K562 (cell line): Measurements from ENCODE around the gene IFTAP. TPM values are rescaled to one million over a fixed set of nuclear protein-coding genes. Genes with fewer than 3 reads are reported as not detected.

Source experiments
- ATAC-seq: fragments of 200-7000 bp; cut with Tn5 transposase; 3 replicates; pipeline ENCODE4 v1.9.1; 2020; ENCODE audit warnings: moderate library complexity
- BruUV-seq: library from RNA; stranded (reverse); fragments of 400-500 nt; replicated peaks from 2 replicates; lab custom pipeline; 2021; lab: Mats Ljungman, UMichigan
- CTCF ChIA-PET: fragments of 300-600 bp; formaldehyde crosslinking; extraction: SDS; loops from one replicate; lab custom pipeline; 2021; ENCODE audit warnings: low intra/inter-chr PET ratio; lab: Yijun Ruan, JAX
- POLR2A ChIA-PET: fragments of 300-600, 350-650 bp; sonication (Branson Sonifier 250); formaldehyde crosslinking; extraction: SDS; loops from one replicate; lab custom pipeline; 2021; ENCODE audit warnings: antibody characterized with exemption, inconsistent platforms; lab: Yijun Ruan, JAX
- DNase-seq, 4 experiments: peaks; one replicate each; pipeline versions ENCODE4 v3.0.0 to v3.0.0-alpha.2; 2011 to 2018; ENCODE audit warnings: low spot score in 3 of 4, mixed read lengths in 3 of 4; ENCODE audit errors: extremely low read depth in 1 of 4
- FAIRE-seq: peaks from 2 replicates; lab custom pipeline; 2011; peaks lifted over from hg19 to GRCh38; lab: Jason Lieb, UNC
- H2AFZ ChIP-seq: 2 replicates; pipeline ENCODE4 v1.6.0; 2011; ENCODE audit warnings: low read depth, low read length, control low read depth, inconsistent platforms
- H3K27ac ChIP-seq: fragments of 200-600 bp; 3 replicates; pipeline ENCODE4 v1.8.0; 2011; ENCODE audit warnings: low read depth, mild to moderate bottlenecking, control low read depth, inconsistent platforms, low read length, moderate library complexity, mixed read lengths; ENCODE audit errors: extremely low read depth
- H3K27me3 ChIP-seq, 2 experiments: fragments of 300-600 bp in 1 of 2; 2 replicates in 1 of 2; 3 replicates in 1 of 2; pipeline versions ENCODE4 v1.6.0 to v1.8.0; 2011; ENCODE audit warnings: inconsistent platforms in 2 of 2, low read length in 2 of 2, mild to moderate bottlenecking in 1 of 2, mixed read lengths in 1 of 2, moderate library complexity in 1 of 2; ENCODE audit not compliant: control insufficient read depth in 2 of 2, insufficient read depth in 2 of 2
- H3K36me3 ChIP-seq: fragments of 300-600 bp; 3 replicates; pipeline ENCODE4 v1.8.0; 2011; ENCODE audit warnings: mild to moderate bottlenecking, low read length, inconsistent platforms; ENCODE audit not compliant: control insufficient read depth, insufficient read depth
- H3K4me1 ChIP-seq, 2 experiments: fragments of 200-600 bp in 1 of 2; replicated peaks in 1 of 2; 2 replicates in 1 of 2; 3 replicates in 1 of 2; pipeline versions ENCODE4 v1.5.1 to v1.8.0; 2011; ENCODE audit warnings: inconsistent platforms in 2 of 2, low read length in 2 of 2, mild to moderate bottlenecking in 1 of 2, mixed read lengths in 1 of 2, moderate library complexity in 1 of 2; ENCODE audit not compliant: control insufficient read depth in 2 of 2, insufficient read depth in 2 of 2
- H3K4me2 ChIP-seq: 2 replicates; pipeline ENCODE4 v1.6.1; 2011; ENCODE audit warnings: low read length, control low read depth, inconsistent platforms, mixed read lengths; ENCODE audit not compliant: insufficient read depth
- H3K4me3 ChIP-seq: fragments of 200-600 bp; sonication (generic), shearing (Covaris generic); 2 replicates; pipeline ENCODE4 v1.5.1; 2016; ENCODE audit warnings: control low read depth, inconsistent platforms
- H3K79me2 ChIP-seq: fragments of 200-600 bp; 3 replicates; pipeline ENCODE4 v1.8.0; 2011; ENCODE audit warnings: low read length, inconsistent platforms; ENCODE audit not compliant: control insufficient read depth, insufficient read depth
- H3K9ac ChIP-seq, 2 experiments: 2 replicates each; pipeline versions ENCODE4 v1.6.0 to v1.6.1; 2011; ENCODE audit warnings: low read depth in 2 of 2, low read length in 2 of 2, control low read depth in 1 of 2, inconsistent platforms in 1 of 2, mild to moderate bottlenecking in 1 of 2, mixed read lengths in 1 of 2; ENCODE audit not compliant: insufficient read depth in 1 of 2
- H3K9me1 ChIP-seq: one replicate; pipeline ENCODE4 v1.6.0; 2011; ENCODE audit warnings: inconsistent platforms, mild to moderate bottlenecking, low read length, moderate library complexity; ENCODE audit not compliant: control insufficient read depth, insufficient read depth
- H3K9me3 ChIP-seq: replicated peaks from 2 replicates; pipeline ENCODE4 v1.5.1; 2011; ENCODE audit warnings: low read depth, low read length, inconsistent platforms; ENCODE audit not compliant: control insufficient read depth, insufficient read depth
- H4K20me1 ChIP-seq: replicated peaks from 2 replicates; pipeline ENCODE4 v1.6.1; 2011; ENCODE audit warnings: low read length, inconsistent platforms, mixed read lengths; ENCODE audit not compliant: control insufficient read depth, insufficient read depth
- ZNF79 ChIP-seq: fragments of 250-450 bp; sonication (Bioruptor Pico); IDR thresholded peaks from 2 replicates; pipeline ENCODE4 v1.4.0; 2020; ENCODE audit warnings: low read depth, mild to moderate bottlenecking, moderate library complexity
- WGBS: fragments of 100-300 bp; shearing (Covaris generic); methylation state at CpG from one replicate; pipeline ENCODE4 v1.1.6; 2016; ENCODE audit warnings: low coverage, mixed read lengths; ENCODE audit not compliant: insufficient coverage; ENCODE audit errors: missing lambda C conversion rate; 5-methylcytosine and 5-hydroxymethylcytosine counted together
- in situ Hi-C: fragments of 300-500 bp; cut with MboI; formaldehyde crosslinking; loops from 4 replicates; pipeline ENCODE4 v1.15.0; 2018; ENCODE audit warnings: inconsistent platforms, mixed read lengths
- intact Hi-C: fragments of 100-400 bp; cut with micrococcal nuclease; formaldehyde crosslinking; loops from 2 replicates; pipeline ENCODE4 v1.14.2; 2022
- polyA plus RNA-seq, 8 experiments: library from polyadenylated mRNA; depleted of rRNA in 4 of 8; stranded (reverse) in 5 of 8; unstranded in 3 of 8; fragments of >200 nt; fragmentation: Nextera tagmentation in 2 of 8; fragmentation: Illumina TruSeq in 1 of 8; extraction: Ambion mirVana in 2 of 8; extraction: Trizol in 1 of 8; gene quantifications; 2 replicates each; pipeline versions ENCODE4 v1.2.1 to v1.2.3, GENCODE V29; 2011 to 2014; ENCODE audit warnings: inconsistent platforms in 1 of 8, missing spikeins in 1 of 8
- total RNA-seq, 7 experiments: library from RNA; depleted of rRNA in 6 of 7; stranded (reverse); fragments of >200 nt in 6 of 7; fragmentation: Illumina TruSeq in 2 of 7; extraction: Trizol in 2 of 7; gene quantifications; 2 replicates each; pipeline versions ENCODE4 v1.2.1 to v1.2.3, GENCODE V29; 2011 to 2021; ENCODE audit warnings: low replicate concordance in 1 of 7
- TF ChIP-seq, protein P1 (sequence below), 3 experiments: IDR thresholded peaks in 2 of 3; conservative IDR thresholded peaks in 1 of 3; 2 replicates each; pipeline ENCODE4 v1.5.1; 2011 to 2012; ENCODE audit warnings: low read length in 3 of 3, mild to moderate bottlenecking in 3 of 3, control low read depth in 2 of 3, improper control_type of control experiment in 1 of 3, inconsistent platforms in 1 of 3, low read depth in 1 of 3, mixed read lengths in 1 of 3, moderate library complexity in 1 of 3; ENCODE audit not compliant: insufficient read depth in 2 of 3
- TF ChIP-seq, protein P2 (sequence below): IDR thresholded peaks from 3 replicates; pipeline ENCODE4 v1.6.1; 2011; ENCODE audit warnings: borderline replicate concordance, mild to moderate bottlenecking; ENCODE audit not compliant: insufficient read length, insufficient read depth

The IFTAP gene
- total and polyA plus RNA-seq, 9 of the 15 experiments (the other 6 are each of a cell fraction or from before 2014, with no cell fraction given), result 9.2 to 30.0 (median 17.0) TPM

DNA sequence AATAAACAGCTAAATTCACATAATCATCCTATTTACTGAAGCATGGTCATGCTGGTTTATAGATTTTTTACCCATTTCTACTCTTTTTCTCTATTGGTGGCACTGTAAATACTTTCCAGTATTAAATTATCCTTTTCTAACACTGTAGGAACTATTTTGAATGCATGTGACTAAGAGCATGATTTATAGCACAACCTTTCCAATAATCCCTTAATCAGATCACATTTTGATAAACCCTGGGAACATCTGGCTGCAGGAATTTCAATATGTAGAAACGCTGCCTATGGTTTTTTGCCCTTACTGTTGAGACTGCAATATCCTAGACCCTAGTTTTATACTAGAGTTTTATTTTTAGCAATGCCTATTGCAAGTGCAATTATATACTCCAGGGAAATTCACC lies 15.8 kb upstream of the IFTAP start:
- 0% methylated on average over 1 of the region's 1 CpG for WGBS
- Histone ChIP-seq H3K27me3 (peaks cover 0 to 3% of the 10 kb centered on the region in 2 experiments; a peak in 2 of 5 replicates), H3K27ac (no peak overlapping the region), H3K4me2 (no peak overlapping the region), H3K9me1 (no peaks in the 10 kb centered on the region)
- DNase-seq, result no peak
- in situ Hi-C loops, result no loop called here
- TF ChIP-seq, protein P1, sequence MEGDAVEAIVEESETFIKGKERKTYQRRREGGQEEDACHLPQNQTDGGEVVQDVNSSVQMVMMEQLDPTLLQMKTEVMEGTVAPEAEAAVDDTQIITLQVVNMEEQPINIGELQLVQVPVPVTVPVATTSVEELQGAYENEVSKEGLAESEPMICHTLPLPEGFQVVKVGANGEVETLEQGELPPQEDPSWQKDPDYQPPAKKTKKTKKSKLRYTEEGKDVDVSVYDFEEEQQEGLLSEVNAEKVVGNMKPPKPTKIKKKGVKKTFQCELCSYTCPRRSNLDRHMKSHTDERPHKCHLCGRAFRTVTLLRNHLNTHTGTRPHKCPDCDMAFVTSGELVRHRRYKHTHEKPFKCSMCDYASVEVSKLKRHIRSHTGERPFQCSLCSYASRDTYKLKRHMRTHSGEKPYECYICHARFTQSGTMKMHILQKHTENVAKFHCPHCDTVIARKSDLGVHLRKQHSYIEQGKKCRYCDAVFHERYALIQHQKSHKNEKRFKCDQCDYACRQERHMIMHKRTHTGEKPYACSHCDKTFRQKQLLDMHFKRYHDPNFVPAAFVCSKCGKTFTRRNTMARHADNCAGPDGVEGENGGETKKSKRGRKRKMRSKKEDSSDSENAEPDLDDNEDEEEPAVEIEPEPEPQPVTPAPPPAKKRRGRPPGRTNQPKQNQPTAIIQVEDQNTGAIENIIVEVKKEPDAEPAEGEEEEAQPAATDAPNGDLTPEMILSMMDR (IDR thresholded peaks at IDR 0.05 in 2 of 3, conservative IDR thresholded peaks at IDR 0.05 in 1 of 3; ENCODE audit: insufficient read depth in 2 of 3, low read depth in 1 of 3, low read length in 3 of 3), result no peak
- TF ChIP-seq, protein P2, sequence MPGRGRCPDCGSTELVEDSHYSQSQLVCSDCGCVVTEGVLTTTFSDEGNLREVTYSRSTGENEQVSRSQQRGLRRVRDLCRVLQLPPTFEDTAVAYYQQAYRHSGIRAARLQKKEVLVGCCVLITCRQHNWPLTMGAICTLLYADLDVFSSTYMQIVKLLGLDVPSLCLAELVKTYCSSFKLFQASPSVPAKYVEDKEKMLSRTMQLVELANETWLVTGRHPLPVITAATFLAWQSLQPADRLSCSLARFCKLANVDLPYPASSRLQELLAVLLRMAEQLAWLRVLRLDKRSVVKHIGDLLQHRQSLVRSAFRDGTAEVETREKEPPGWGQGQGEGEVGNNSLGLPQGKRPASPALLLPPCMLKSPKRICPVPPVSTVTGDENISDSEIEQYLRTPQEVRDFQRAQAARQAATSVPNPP, result no peak
- TF ChIP-seq ZNF79, result no peak
- TF ChIP-seq, all 486 proteins: peak for 0
- H3K9ac ChIP-seq, result no peak overlapping the region
- CTCF ChIA-PET, result no interaction called here
- ATAC-seq (no peak), FAIRE-seq (no peak)
- intact Hi-C loops, result no loop called here
- no TSS peak for BruUV-seq
- H3K4me1 ChIP-seq, result no peaks in the 10 kb centered on the region
- no peaks in the 10 kb centered on the region for H4K20me1 ChIP-seq
- H3K9me3 ChIP-seq, result no peaks in the 10 kb centered on the region
- no peak overlapping the region for H3K4me3 ChIP-seq
- no peaks in the 10 kb centered on the region for H3K79me2 ChIP-seq
- no peaks in the 10 kb centered on the region; the same call in 2 of the 3 replicates for H3K36me3 ChIP-seq
- no peak overlapping the region for H2AFZ ChIP-seq
- POLR2A ChIA-PET, result no interaction called here
